Left forelimb (tissue), 1 donor: Measurements from ENCODE around the gene ADGRE2.
A peak's percentile ranks its signal among the peaks of the same experiment; 100 is the strongest.

Source experiments
- DNase-seq: peaks from one replicate; pipeline ENCODE4 v3.0.0-alpha.2; 2018; ENCODE audit warnings: low spot score

ADGRE2 gene

GRCh38 chr19:14733574-14733973 lies 44.8 kb downstream of the ADGRE2 start:
- no peak for DNase-seq

GRCh38 chr19:14732510-14732909 lies 45.9 kb downstream of the ADGRE2 start:
- no peak for DNase-seq

DNA sequence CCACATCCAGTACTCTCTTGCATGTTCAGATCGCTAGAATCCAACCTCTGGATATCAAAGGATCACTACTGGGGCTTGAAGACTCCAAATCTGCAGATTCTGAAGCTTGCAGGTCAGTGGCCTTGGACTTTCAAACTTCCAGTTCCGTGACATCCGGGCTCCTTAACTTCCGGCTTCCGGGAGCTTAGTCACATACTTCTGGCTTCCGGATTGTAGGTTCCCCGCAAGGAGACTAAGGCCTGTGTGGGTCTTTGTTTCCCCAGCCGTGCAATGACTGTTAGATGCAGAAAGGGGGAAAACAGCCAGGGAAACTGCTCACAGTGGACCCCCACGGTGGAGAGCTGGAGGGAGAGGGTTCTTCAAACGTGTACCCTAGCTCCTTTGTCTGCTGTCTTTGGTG lies 47.2 kb downstream of the ADGRE2 start:
- no peak for DNase-seq

GRCh38 chr19:14728595-14728994 lies 49.8 kb downstream of the ADGRE2 start:
- no peak for DNase-seq

GRCh38 chr19:14722127-14722526 lies 56.2 kb downstream of the ADGRE2 start:
- DNase-seq: no peak

DNA sequence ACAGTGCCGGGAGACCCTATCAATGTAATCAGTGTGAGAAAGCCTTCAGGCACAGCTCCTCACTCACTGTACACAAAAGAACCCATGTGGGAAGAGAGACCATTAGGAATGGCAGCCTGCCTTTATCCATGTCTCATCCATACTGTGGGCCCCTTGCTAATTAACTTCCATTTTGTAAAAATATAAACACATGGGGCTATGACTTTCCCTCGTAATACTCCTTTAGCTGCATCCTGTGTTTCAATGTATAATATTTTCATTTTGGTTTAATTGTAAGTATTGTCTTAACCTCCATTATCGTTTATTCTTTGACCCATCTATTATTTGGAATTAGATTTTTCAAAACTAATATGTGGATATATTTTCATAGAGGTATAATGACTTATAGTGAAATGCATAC lies 59.2 kb downstream of the ADGRE2 start:
- no peak for DNase-seq

GRCh38 chr19:14718522-14719116 lies 59.7 kb downstream of the ADGRE2 start:
- no peak for DNase-seq

DNA sequence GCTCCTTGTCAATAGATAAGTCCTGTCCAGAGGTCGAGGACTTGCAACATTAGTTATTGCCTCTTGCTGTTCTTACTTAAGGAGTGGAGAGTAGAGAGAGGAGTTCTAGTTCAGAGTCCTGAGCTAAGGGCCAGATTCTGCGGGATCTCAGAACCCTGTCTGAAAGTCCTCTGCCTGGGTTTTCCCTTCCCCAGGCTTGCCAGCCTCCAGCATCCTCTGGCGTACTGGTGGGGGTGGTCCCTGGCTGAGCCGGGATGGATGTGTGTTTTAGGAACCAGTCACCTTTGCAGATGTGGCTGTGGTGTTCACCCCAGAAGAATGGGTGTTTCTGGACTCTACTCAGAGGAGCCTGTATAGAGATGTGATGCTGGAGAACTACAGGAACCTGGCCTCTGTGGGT lies 62.5 kb downstream of the ADGRE2 start:
- DNase-seq: no peak

DNA sequence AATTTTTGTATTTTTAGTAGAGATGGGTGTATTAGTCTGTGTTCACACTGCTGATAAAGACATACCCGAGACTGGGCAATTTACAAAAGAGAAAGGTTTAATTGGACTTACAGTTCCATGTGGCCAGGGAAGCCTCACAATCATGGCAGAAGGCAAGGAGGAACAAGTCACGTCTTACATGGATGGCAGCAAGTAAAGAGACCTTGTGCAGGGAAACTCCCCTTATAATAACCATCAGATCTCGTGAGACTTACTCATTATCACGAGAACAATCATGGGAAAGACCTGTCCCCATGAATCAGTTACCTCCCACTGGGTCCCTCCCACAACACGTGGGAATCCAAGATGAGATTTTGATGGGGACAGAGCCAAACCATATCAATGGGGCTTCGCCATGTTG lies 73.9 kb downstream of the ADGRE2 start:
- no peak for DNase-seq

DNA sequence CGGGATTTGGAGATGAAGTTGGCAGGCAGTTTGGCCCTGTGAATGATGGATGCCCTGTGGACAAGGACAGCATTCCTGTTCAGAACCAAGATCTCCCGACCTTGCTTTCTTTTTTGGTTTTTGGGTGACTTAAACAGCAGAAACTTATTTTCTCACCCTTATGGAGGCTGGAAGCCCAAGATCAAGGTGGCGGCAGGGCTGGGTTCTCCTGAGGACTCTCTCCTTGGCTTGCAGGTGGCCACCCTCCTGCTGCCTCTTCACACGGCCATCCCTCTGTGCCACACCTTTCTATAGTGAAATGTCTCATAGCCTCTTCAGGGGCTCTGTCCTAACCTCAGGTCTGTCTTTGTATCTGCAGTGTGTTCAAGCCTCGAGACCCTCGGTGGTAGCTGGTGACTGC lies 74.5 kb downstream of the ADGRE2 start:
- peak; percentile 31 for DNase-seq

GRCh38 chr19:14700711-14701375 lies 77.5 kb downstream of the ADGRE2 start:
- DNase-seq: peak; percentile 17

DNA sequence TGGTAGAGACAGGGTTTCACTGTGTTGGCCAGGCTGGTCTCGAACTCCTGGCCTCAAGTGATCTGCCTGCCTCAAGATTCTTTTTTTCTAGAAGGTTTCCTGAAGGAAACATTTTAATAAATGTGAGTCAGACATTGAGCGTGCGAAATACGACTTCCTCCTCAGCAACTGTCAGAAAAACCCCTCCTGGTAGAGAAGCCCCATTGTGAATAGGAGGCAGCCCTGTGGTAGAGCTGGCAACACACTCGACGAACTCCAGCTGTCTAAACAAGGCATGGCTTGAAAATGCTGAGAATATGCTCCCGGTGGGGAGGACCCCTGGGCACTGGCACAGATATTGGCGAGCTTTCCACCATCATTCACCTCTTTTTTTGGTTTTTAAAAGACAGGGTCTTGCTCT lies 78.7 kb downstream of the ADGRE2 start:
- peak; percentile 5 for DNase-seq

GRCh38 chr19:14695471-14695870 lies 82.9 kb downstream of the ADGRE2 start:
- DNase-seq: no peak

DNA sequence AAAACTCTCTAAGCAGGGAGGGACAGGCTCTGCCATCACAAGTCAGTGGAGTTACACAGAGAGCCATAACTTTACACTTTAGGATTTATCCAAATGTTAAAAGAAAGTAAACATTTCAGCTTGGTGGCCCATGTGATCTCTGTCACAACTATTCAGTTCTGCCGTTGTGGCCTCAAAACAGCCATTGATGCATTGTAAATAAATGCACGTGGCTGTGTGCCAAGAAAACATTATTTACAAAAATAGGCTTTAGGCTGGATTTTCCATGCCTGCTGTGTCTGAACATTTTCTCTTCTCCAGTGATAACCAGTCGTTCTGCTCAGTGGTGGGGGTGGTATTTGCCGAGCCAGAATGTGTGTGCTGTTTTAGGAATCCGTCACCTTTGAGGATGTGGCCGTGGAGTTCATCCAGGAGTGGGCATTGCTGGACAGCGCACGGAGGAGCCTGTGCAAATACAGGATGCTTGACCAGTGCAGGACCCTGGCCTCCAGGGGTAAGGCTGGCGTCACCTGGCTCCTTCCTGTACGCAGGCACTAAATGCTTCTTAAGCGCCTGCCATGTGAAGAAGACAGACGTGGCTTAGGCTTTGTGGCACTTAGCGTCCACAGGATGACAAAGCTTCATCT lies 83.6 kb downstream of the ADGRE2 start:
- peak; percentile 33 for DNase-seq

DNA sequence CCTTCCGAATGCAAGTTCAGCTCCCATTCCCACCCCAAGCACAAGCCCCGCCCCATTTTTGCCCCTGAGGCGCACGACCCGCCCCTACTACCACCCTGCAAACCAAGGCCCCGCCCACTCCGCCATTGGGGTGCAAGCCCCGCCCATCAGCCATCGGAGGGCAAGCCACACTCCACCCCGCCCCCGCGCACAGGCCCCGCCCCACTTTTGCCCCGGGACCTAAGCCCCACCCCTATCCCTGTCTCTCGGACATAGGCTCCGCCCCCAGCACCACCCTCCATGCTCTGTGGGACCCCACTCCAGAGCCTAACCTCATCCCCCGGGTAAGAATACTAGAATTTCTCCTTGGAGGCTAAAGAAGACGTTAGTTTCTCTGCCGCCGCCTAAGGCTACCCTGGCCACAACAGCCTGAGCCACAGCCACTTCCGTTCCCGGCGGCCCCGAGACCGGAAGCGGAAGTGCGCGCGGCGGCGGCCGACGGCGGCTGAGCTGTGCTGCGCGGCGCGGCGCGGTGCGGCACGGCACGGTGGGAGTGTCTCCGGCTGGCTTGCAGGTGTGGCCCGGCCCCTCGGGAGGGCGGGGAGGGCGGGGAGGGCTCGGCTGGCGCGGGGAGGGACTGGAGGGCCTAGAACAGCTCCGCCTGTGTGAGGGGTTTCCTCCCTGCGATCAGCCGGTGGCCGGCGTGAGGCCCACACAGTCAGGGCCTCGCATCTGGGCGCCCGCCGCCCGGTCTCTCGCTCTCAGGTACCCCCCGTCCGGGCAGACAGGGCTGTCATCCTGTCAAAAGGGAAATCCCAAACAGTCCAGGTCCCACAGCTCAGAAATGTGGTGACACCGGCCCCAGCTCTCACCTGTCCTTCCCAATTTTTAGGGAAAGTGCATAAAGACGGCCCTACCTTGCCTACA lies 88.5 kb downstream of the ADGRE2 start, which contains the start of gene ZNF333:
Gene ZNF333, plus strand, starts transcription at position 451 of the 906 bp plus-strand sequence. CDS start 3,444 bp downstream, outside the sequence.
- DNase-seq: peak; percentile 95

DNA sequence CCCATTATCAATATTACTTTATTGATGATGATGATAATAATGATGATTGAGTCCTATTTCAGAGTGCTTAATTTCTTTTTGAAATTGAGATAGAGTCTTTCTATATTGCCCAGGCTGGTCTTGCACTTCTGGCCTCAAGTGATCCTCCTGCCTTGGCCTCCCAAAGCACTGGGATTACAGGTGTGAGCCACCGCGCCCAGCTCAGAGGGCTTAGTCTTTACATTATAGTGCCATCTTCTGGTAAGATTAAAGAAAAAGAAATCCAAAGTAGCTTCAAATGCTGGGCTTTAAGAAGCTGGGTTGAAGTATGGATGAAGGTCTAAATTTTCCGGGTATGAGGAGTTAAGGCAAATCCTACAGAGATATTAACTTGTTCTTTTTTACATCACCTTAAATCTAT lies 91.9 kb downstream of the ADGRE2 start:
- no peak for DNase-seq

DNA sequence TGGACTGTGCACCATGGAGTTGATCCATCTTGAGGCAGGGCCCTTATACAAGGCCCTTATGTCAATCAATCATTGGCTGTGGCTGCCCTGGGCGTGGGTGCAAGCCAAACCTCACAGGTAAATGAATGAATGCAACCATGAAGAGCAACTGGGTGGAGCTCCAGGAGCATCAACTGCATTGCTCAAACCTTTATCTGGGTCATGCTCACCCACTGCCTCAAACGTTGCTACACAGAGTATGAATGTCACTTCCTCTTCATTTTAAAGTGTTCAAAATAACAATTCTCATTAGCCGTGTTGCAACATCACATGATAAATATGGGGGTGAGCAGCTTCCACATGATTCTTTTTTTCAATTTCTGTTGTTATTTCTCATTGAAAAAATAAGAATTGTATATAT lies 94.9 kb downstream of the ADGRE2 start:
- no peak for DNase-seq
